Bone marrow (tissue), 2 donors: ENCODE data around the gene IL36A.

ENCODE experiments used
- DNase-seq, 2 donors: peaks; one replicate each; lab custom pipeline; 2025; lab: John Stamatoyannopoulos, UW

Gene IL36A

DNA sequence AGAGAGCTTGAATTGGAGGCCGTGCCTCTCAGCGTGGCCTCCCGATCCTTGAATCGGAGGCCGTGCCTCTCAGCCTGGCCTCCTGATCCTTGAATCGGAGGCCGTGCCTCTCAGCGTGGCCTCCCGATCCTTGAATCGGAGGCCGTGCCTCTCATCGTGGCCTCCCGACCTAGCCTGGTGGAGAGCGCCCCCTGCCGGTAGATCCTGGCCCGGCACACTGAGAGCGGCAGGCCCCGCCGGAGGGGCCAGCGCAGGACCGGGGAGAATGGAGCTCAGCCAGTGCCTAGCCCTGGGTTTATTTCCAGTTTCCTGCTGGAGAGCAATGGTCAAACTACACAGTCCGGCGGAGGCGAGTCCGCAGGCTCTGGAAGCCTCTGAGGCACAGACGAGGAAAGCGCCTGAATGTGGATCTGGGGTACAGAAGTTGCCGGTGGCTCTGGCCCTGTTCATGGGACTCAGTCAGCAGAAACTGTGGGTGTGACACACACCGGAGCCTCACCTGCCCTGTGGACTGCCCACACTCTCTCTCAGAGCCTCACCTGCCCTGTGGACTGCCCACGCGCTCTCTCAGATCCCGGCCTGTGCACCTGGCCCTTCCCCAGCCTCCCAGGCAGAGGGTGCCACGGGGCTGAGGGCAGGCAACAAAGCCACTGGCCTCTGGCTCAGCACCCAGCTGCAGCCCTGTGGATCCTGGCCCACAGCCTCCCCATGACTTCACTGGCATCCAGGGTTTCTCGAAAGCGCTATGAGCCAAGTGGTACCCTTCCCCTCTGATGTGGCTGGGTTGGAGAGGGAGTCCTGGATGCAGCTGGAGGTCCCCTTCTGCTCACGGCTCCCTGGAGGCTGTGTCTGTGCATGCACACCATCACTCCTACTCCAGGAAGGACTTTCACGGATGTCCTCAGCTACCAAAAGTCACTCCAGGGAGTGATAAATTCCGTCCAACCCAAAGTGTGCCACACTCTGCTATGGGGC lies 45.9 kb downstream of the IL36A start:
- DNase-seq: no peak

DNA sequence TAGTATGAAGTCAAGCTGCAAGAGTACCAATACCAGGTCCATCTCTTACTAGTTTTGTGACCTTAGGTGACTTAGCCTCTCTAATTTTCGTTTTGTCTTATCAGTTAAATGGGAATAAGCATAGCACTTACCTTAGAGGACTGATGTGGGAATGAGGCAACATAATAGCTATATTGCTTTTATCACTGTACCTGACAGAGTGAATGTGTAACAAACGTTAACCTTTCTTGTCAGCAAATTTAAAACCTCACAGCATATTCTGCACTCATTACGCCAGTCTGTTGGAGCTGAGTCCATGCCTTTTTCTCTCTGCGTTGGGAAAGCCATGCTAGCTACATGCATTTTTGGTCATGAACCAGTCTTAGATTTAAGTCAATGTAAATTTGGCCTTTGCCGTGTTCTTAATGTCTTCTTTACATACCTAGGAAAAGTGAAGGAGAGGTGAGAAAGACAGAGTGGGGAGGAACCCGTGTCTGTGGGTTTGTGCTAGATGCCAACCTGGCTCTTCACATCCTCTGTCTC lies 47.2 kb downstream of the IL36A start, which contains the start of gene IL36B:
IL36B (minus strand) TSS at position 472 of the 522 bp plus-strand sequence.
- DNase-seq: no peak

DNA sequence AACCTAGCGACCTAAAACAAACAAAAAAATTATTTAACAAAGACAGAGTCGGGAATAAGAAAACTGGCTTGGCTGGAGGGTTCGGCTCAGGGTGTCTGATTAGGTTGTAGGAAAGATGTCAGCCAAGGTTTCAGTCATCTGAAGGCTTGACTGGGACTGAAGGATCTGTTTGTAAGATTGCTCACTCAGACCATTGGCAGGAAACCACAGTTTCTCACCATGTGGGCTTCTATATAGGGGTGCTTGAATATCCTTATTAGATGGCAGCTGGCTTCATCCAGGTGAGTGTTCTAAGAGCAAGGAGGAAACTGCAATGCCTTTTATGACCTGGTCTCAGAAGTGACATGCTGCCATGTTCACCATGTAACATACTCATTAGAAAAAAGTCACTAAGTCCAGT lies 48.4 kb downstream of the IL36A start:
- DNase-seq: no peak

DNA sequence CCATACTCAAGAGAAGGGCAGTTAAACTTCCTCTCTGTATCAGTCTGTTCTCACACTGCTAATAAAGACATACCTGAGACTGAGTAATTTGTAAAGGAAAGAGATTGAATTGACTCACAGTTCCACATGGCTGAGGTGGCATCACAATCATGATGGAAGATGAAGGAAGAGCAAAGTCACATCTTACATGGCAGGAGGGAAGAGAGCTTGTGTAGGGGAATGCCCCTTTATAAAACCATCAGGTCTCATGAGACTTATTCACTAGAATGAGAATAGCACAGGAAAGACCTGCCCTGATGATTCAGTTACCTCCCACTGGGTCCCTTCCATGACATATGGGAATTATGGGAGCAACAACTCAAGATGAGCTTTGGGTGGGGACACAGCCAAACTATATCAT lies 48.8 kb downstream of the IL36A start:
- no peak for DNase-seq

DNA sequence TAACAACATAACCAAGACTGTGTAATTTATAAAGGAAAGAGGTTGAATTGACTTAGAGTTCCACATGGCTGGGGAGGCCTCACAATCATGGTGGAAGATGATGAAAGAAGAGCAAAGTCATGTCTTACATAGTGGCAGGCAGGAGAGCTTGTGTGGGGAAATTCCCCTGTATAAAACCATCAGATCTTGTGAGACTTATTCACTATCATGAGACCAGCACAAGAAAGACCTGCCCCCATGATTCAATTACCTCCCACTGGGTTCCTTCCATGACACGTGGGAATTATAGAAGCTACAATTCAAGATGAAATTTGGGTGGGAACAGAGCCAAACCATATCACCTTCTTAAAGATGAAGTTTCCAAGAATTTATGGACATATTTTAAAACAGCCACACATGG lies 51.3 kb downstream of the IL36A start:
- DNase-seq: no peak

DNA sequence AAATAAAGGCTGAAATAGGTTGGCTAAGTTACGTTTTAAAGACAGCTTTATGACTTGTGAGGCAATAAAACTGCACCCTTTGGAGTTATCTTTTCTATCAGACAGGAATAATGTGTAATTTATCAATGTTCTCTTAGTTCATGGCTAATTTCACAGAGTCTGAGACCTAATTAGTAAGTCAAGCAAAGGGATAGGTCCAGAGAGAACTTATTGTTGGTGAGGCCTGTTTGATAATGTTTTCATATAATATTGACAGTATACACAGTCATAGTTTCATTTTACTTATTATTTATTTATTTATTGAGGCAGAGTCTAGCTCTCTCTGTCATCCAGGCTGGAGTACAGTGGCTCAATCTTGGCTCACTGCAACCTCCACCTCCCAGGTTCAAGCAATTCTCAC lies 51.9 kb downstream of the IL36A start:
- no peak for DNase-seq
